ENCODE measurements around the gene STPG2. TPM values are rescaled to one million over a fixed set of nuclear protein-coding genes. Genes with fewer than 3 reads are reported as not detected.

The STPG2 gene
- total and polyA plus RNA-seq, 2 of the 8 experiments (the other 6 are each of a cell fraction or from before 2014, with no cell fraction given), result 0.03 TPM; not detected in 1

DNA sequence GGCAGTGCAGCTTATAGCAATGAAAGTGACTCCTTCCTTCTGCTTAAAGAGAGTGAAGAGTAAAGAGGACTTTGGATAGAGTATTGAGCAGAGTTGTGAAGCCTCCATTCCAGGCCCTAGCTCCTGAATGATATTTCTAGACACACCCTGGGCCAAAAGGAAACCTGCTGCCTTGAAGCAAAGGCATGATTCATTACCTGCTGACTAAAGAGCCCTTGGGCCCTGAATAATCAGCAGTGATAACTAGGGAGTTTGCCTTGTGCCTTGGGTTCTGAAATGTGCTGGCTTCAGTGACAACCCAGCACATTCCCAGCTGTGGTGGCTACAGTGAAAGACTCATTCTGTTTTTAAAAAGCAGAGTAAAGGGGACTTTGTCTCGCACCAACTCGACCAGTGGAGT, 49.2 kb downstream of the STPG2 start:
- CTCF ChIA-PET (ENCODE audit: partially characterized antibody), result interaction anchor here (1.2 to 2.4 kb wide), 3 partner anchors 10 to 47 kb away, joined by 3 to 11 read pairs (median 5); no protein-coding TSS in a partner anchor
- no peaks in the 10 kb centered on the region for H3K27me3 ChIP-seq (replicated peaks in 1 of 4; ENCODE audit: control insufficient read depth in 3 of 4, extremely low read depth in 1 of 4, insufficient read depth in 3 of 4, low read length in 3 of 4)
- TF ChIP-seq, protein P1, sequence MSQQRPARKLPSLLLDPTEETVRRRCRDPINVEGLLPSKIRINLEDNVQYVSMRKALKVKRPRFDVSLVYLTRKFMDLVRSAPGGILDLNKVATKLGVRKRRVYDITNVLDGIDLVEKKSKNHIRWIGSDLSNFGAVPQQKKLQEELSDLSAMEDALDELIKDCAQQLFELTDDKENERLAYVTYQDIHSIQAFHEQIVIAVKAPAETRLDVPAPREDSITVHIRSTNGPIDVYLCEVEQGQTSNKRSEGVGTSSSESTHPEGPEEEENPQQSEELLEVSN (IDR thresholded peaks at IDR 0.05), result no peak
- TF ChIP-seq MAFK (IDR thresholded peaks at IDR 0.05; ENCODE audit: low read depth, low read length) (no peak), TAF7 (optimal IDR thresholded peaks at IDR 0.05; ENCODE audit: borderline replicate concordance, low read depth, low read length) (no peak), SIX5 (IDR thresholded peaks at IDR 0.05; ENCODE audit: low read depth, low read length) (no peak), RFX5 (IDR thresholded peaks at IDR 0.05; ENCODE audit: borderline replicate concordance, low read depth, low read length) (no peak), CTBP2 (IDR thresholded peaks at IDR 0.05; ENCODE audit: borderline replicate concordance, insufficient read depth, insufficient read length, low read length) (no peak), EP300 (IDR thresholded peaks at IDR 0.05; ENCODE audit: borderline replicate concordance in 1 of 2, low read depth in 2 of 2, low read length in 2 of 2) (no peak), GABPA (IDR thresholded peaks at IDR 0.05; ENCODE audit: borderline replicate concordance, insufficient read depth, low read length) (no peak), TBP (IDR thresholded peaks at IDR 0.05; ENCODE audit: low read depth, low read length) (no peak), JUN (IDR thresholded peaks at IDR 0.05; ENCODE audit: low read depth, low read length) (no peak), SAP30 (IDR thresholded peaks at IDR 0.05; ENCODE audit: insufficient read depth, insufficient replicate concordance, low read length) (no peak), POLR2AphosphoS5 (IDR thresholded peaks at IDR 0.05; ENCODE audit: low read depth, low read length) (no peak)
- no peak overlapping the region for H3K23ac ChIP-seq (ENCODE audit: insufficient read length)
- H2AK5ac ChIP-seq (ENCODE audit: low read depth, low read length), result no peak overlapping the region
- H3K79me1 ChIP-seq (ENCODE audit: low read depth, low read length), result no peaks in the 10 kb centered on the region
- no peak overlapping the region for H3K9ac ChIP-seq (replicated peaks in 1 of 4; ENCODE audit: extremely low read depth in 1 of 4, low read depth in 3 of 4, low read length in 3 of 4)
- H3K9me3 ChIP-seq (ENCODE audit: insufficient read depth in 2 of 2, low read depth in 1 of 2, low read length in 1 of 2), result no peaks in the 10 kb centered on the region
- H2AFZ ChIP-seq (ENCODE audit: low read length), result no peak overlapping the region
- no peak overlapping the region for H2BK15ac ChIP-seq (ENCODE audit: low read length)
- H4K5ac ChIP-seq (ENCODE audit: insufficient read length, low read depth, low read length), result no peak overlapping the region
- no peak overlapping the region for H4K8ac ChIP-seq (ENCODE audit: extremely low read depth, insufficient read depth, low read length)
- DNase-seq (ENCODE audit: low read depth in 1 of 2, low spot score in 2 of 2), result no peak
- no peak overlapping the region for H2BK12ac ChIP-seq (ENCODE audit: low read depth, low read length)
- 97% methylated on average over 2 of the region's 2 CpGs; no CpG with 5 or more reads in 1 of the 2 experiments for WGBS, 2 experiments (ENCODE audit: extremely low coverage in 1 of 2, insufficient coverage in 1 of 2, insufficient read length in 1 of 2, insufficient replicate concordance in 2 of 2, low coverage in 1 of 2, low lambda C conversion rate in 2 of 2, missing lambda C conversion rate in 1 of 2)
- H3K14ac ChIP-seq (ENCODE audit: insufficient read length), result no peak overlapping the region
- H2BK120ac ChIP-seq (replicated peaks; ENCODE audit: low read depth, low read length), result no peak overlapping the region
- no peak overlapping the region for H3K4me3 ChIP-seq (ENCODE audit: extremely low read depth in 1 of 4, insufficient read depth in 2 of 4, low read depth in 3 of 4, low read length in 4 of 4)
- FAIRE-seq, result no peak
- POLR2A ChIA-PET (ENCODE audit: partially characterized antibody), result no interaction called here
- no peaks in the 10 kb centered on the region for H3K4me1 ChIP-seq (replicated peaks in 1 of 4; ENCODE audit: control insufficient read depth in 3 of 4, insufficient read depth in 4 of 4, low read length in 3 of 4)
- H3K79me2 ChIP-seq (ENCODE audit: control insufficient read depth in 1 of 2, insufficient read depth in 2 of 2, low read length in 2 of 2), result no peaks in the 10 kb centered on the region
- H3K18ac ChIP-seq (ENCODE audit: extremely low read depth, low read length), result no peak overlapping the region
- no peaks in the 10 kb centered on the region for H3K36me3 ChIP-seq (ENCODE audit: control insufficient read depth in 2 of 4, insufficient read depth in 4 of 4, low read length in 3 of 4)
- no peak overlapping the region for H2BK20ac ChIP-seq (ENCODE audit: low read length)
- no peaks in the 10 kb centered on the region for H4K20me1 ChIP-seq (replicated peaks in 1 of 2; ENCODE audit: control insufficient read depth in 1 of 2, insufficient read depth in 2 of 2, low read length in 2 of 2)
- H3K27ac ChIP-seq (ENCODE audit: low read depth, low read length), result no peak overlapping the region
- H4K91ac ChIP-seq (replicated peaks; ENCODE audit: insufficient read length, low read length), result no peak overlapping the region
- H2BK5ac ChIP-seq (ENCODE audit: low read depth, low read length), result no peak overlapping the region
- H3K4me2 ChIP-seq (ENCODE audit: insufficient read depth in 1 of 2, low read depth in 2 of 2, low read length in 2 of 2), result no peak overlapping the region
- H3K4ac ChIP-seq (replicated peaks; ENCODE audit: insufficient read length, low read depth, low read length), result no peak overlapping the region
- H3K56ac ChIP-seq (replicated peaks; ENCODE audit: insufficient read length, low read depth, low read length), result no peak overlapping the region
- H3K23me2 ChIP-seq (ENCODE audit: low read depth, low read length), result peaks cover 2% of the 10 kb centered on the region; the same call in 1 of the 2 replicates

All from H1 (cell line).